NCI-H1092 treated with DMSO at 0.1 percent for 48 hours (cell line): ENCODE data around the gene FGF5.
"Not testable (repeated sequence)": the region's sequence is repeated elsewhere in the genome, so short reads cannot be mapped to it uniquely, and the experiment has no call there.

Source experiments
- DNase-seq: peaks from one replicate; lab custom pipeline; 2025; lab: John Stamatoyannopoulos, UW

FGF5 gene

DNA sequence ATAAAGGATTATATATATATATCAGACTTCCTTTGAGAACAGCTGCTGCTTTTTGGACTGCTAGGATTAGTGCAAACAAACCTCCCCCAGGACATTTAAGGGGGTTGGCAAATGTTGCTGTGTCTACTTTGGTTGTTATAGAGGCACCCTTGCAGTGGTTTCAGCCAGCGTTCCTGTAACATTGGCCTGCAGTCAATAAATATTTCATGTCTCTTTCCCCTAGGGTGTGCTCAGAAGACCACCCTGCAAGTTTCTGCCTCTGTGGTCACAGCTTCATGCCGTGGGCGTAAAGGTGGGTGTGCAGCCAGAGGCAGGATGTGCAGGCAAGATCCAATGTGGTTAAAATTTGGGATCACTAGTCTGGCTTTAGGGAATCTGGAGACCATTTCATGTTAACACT, 28.9 kb downstream of the FGF5 start:
- DNase-seq: peak; percentile 31

DNA sequence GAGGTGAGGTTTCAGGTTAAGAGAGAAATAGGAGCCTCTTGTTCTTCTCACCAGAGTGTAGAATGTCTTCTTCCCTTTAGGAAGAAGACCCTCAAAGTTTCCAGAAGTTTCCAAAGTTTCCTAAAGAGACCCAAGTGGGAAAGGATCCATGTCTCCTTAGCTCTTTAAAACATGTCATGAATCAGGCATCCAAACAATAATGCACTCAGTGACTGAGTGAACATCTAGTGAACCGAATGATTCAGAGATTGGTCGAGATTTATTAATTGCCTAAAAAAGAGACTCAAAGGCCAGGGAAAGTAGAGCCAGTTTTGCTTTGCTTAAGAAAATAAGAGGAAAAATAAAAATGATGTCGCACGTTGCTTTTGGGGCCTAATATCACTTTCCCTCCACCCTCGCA, 29.4 kb downstream of the FGF5 start:
- no peak for DNase-seq

DNA sequence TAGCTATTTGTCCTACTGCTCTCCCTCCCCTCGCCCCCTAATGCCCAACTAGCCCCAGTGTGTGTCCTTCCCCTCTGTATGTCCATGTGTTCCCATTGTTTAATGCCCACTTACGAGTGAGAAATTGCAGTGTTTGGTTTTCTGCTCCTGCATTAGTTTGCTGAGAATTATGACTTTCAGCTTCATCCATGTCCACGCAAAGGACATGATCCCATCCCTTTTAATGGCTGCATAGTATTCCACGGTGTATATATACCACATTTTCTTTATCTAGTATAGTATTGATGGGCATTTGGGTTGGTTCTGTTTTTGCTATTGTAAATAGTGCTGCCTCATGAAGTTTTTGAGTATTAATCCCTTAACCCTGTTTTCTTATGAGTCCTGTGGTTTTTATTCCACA, 35.4 kb downstream of the FGF5 start:
- no peak for DNase-seq

DNA sequence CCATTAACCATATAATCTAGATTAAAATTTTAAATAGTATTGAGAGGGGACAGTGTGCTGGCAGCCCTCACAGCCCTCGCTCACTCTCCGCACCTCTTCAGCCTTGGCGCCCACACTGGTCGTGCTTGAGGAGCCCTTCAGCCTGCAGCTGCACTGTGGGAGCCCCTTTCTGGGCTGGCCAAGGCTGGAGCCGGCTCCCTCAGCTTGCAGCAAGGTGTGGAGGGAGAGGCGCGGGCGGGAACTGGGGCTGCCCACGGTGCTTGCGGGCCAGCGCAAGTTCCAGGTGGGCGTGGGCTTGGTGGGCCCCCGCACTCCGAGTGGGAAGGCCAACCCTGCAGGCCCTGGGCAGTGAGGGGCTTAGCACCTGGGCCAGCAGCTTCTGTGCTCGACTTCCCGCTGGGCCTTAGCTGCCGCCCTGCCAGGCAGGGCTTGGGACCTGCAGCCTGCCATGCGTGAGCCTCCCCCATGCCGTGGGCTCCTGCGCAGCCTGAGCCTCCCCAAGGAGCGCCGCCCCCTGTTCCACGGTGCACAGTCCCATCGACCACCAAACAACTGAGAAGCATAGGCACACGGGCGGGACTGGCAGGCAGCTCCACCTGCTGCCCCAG, 36.3 kb downstream of the FGF5 start:
- no peak for DNase-seq

DNA sequence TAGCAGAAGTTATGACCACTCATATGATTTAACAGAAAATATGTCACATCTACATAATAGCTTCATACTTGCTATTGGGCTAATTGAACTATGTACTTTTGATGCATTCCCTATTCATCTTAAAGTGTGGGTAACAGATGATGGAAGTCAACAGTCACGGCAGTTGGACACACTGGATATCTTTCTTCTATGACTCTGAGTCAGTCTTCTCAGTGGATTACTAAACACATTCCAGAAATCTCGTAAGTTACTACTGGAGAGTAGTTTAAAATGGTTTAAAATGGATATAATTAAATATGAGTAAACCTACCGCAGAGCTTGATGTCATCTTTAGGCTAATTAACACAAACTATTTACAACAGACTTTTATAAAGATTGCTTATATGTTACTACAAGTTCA, 39.0 kb downstream of the FGF5 start:
- DNase-seq: no peak

DNA sequence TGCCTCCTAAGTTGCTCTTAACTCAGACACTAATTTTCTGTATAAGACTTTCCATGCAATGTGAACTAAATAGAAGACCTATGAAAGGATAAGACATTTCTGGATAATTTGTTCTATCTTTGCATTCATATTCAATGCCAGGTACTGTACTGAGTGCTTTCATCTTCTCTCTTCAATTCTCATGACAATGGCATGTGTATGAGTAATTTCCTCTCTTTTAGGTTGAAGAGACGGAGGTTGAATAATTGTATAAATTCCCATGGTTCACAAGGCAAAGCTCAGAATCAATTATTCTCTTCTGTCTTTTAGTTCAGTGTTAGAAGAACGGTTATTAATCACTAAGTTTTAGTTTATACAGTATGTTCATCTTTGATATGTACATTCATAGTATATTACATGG, 39.8 kb downstream of the FGF5 start:
- DNase-seq: no peak

DNA sequence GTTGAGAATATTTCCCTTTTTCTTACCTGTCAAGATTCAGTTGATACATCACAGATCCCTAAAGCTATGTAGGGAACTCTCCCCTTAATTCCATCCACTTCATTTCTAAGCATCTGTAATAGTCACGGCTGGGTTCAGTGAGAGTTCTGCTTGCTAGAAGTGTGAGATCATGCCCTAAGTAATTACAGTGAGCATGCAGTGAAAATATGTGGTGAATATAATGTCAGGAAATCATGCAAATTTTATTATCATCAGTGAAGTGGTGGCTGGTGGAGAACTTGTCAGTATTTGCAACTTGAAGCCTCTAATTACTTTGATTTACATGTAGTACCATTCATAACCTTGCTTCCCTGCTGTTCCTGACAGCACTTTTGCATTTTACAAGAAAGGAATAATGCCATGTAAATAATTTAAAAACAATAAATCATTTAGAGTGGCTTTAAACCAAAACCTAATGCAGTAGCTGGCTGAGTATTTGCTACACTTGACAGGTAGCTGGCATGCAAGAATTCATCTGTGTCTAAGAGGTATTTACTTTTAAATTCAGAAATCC, 40.8 kb downstream of the FGF5 start:
- DNase-seq: peak; percentile 84

DNA sequence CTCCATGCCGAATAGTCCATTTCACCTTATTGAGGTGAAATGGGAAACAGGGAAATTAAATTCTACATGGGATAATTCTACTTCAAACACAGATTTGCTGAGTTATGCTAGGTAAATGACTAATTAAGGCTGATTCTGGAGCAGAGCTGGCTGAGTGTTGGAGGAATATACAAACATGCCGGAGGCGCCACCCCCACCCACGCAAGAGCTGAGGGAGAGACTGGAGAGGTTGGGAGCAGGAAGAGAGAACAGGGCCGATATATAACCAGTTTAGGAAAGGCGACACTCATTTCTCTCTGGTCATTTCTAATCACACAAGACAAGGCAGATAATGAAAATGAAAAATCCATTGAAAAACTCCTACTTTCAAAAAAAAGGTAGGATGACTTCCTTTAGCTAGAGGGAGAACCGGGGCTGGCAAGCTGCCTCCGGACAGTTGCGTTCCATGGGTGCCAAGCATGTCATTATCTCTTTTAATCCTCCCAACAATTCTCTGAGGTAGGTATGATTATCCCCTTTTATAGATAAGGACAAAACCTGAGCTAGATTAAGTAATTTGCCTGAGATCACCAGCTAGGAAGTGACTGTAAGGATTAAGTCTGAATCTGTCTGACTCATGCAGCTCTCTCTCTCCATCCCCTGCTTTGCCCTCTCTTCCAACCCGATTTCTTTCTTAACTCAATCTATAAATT, 41.5 kb downstream of the FGF5 start:
- peak; percentile 81 for DNase-seq

DNA sequence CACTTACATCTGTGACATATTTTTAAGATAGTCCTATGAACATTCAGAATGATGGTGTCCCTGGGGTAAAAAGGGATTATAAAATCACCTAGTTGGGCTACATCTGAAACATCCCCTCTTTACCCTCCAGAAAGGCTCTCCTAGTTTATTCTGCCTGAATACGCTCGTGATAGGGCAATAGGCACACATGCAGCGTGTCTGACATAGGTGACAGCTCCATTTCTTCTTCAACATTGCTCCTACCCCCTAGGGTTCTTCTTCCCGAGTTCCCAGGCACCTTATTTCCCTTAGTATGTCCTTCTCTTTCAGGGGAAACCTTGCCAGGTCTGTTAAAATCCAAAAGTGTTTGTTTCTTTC, 42.0 kb downstream of the FGF5 start:
- DNase-seq: no peak

DNA sequence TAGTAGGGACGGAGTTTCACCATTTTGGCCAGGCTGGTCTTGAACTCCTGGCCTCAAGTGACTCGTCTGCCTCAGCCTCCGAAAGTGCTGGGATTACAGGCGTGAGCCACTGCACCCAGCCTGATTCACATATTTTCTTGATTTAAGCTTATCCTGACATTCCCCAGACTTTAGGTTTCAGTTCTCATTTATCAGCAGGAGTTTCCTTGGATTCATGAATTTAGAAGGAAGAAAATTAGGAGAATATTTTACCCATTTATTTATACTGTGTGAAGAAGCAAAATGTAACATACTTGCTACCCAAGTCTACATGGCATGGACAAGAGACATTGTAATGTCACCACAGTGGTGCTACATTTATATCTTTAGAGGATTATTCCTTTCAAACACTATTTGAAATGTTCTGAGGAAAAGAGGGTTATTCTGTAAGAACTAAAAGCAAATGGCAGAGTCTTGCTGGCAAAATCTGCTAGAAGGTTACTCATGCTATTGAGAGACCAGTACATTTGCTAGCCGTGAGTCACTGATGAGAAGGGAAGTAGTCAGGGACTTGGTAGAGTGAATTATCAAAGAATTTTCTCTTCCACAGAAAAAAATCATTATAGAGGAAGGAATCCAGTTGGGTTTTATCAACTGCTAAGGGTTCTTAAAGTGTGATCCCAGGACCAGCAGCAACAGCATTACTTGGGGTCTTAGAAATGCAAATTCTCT, 43.0 kb downstream of the FGF5 start:
- DNase-seq: no peak

DNA sequence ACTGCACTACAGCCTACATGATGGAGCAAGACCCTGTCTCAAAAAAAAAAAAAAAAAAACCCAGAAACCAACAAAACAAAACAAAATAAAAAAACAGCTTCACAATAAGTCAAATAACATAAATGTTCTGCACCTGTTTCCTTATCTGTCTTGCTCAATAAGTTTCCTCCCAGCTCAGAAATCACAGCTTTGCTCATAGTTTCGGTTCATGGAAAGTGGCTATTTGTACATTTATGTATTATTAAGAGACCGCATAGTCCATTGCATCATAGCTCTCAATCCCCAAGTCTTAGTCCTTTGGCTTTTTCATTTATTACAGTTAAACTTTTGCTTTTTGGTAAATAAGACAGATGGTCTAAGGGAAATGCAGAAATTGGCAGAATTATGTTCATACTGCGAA, 44.7 kb downstream of the FGF5 start:
- no peak for DNase-seq

DNA sequence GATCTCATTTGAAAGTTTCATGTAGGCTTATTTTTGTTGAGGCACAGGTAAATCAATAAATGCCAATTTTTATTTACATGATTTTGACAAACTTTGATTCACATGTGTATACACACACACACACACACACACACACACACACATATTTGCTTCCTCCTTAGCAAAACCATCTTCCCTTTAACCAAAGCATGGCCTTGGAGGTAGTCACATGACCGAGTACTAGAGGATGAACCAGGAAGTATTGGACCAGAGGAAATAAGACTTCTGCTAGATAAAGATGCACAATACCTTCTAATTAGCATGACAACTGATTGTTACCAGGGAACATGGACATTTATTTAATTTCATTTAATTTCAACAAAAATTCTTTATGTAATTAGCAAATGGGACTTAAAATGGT, 45.7 kb downstream of the FGF5 start:
- DNase-seq: no peak

DNA sequence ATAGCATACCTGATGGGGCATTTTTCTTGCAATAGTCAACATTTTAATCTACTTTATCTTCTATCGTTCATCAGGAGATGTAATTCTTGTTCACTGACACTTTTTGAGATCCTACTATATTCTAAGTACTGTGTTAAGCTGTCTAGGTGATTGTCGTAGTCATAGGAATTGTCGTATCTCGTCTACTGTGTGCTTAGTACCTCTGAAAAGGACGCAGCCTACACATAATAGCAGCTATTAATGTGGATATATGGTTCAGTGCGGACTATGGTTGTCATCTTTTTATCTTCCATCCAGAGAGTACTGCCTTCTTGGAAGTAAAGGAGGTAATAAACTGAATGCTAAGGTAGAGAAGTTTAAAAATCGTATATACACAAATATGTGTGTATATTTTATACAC, 47.2 kb downstream of the FGF5 start:
- no peak for DNase-seq

DNA sequence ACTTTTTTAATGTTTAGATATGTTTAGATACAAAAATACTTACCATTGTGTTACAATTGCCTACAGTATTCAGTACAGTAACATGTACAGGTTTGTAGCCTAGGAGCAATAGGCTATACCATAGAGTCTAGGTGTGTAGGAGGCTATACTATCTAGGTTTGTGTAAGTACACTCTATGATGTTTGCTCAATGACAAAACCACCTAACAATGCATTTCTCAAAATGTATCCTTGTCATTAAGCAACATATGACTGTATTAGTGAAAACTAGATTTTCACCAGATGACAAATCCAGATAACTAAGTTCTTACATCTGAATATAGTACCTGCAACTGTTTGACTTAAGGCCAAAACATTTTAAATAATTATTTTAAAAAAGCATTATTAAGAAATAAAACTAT, 49.4 kb downstream of the FGF5 start:
- DNase-seq: not testable (repeated sequence)

DNA sequence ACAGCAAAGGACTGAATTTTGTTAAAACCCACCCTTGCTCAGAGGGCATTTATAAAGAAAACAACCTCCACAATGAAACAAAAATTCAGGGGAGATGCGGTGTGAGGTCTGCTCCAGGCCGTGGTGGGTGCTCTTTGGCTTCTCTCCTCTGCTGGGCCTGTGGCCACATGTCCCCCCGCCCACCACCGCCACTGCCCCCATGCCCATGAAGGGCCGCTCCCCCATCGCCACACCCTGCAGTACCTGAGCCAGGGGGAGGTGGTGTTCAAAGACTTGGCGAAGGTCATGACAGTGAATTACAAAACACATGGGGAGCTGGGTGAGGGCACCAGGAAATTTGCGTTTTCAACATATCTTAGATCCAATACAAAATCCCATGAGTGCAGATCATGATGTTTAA, 54.9 kb downstream of the FGF5 start:
- no peak for DNase-seq

DNA sequence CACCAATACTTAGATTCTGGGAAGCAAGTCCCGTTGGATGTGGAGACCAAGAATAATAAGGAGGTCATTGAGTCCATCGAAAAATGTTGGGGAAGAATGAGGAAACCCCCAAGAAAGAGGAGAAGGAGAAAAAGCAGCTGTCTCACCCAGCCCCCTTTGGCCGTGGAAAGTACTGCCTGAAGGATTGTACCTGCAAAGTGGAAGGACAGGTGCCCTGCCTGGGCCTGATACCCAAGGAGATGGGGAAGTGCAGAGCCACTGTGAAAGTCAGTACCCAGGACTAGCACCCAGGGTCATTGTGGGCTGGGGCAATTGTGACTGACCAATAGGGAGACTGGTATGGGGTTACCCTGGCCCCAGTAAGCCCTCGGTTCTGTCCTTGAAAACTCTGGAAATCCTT, 55.3 kb downstream of the FGF5 start:
- DNase-seq: no peak

DNA sequence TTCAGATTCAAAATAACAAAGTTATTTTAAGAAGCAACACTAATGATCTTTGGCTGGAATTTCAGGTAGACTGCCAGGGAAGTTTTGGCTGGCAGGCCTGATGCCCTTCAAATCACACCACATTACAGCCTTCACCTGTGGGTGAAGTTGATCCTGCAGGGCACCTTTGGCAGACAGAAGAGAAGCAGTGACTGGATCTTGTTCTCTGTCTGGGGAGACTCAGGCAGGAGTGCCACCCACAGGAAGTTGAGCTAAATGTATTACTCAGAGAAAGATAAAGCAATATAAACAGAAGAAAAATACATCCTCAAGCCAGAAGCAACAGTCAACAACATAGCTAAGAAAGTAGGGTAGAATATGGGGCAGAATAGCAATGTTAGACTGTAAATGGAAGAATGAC, 56.3 kb downstream of the FGF5 start:
- peak; percentile 13 for DNase-seq

DNA sequence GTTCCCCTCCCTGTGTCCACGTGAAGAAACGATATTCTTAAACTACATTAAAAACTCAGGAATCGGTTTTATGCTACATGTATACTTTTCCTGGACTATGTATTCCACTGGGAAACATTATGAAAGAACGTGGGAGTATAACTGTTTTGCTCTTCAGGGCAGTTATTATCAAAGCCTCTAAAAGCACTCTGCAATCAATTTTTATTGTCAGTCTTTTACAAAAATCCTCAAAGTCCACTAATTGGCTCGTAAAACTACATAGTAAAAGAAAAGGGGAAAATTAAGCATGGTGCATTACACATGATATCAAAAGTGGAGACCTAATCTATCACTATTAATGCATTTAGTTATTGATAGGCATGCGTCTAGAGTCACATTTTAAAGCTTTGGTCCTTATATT, 57.7 kb downstream of the FGF5 start:
- no peak for DNase-seq

DNA sequence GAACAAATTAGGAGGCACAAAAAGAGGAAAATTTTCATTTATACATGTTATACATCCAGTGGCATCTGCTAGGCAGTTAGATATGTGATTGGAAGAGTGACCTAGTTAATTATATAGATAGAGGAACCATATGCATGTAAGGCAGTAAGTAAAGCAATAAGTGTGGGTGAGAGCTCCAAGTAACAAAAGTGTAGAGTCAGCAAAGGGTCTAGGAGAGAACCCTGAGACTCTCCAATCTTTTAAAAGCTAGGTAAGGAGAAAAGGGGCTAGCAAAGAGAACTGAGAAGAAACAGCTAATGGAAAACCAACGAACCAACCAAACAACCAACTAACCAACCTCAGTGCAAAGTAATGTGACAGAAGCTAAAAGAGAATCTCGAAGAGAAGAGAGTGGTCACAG, 65.2 kb downstream of the FGF5 start:
- no peak for DNase-seq

DNA sequence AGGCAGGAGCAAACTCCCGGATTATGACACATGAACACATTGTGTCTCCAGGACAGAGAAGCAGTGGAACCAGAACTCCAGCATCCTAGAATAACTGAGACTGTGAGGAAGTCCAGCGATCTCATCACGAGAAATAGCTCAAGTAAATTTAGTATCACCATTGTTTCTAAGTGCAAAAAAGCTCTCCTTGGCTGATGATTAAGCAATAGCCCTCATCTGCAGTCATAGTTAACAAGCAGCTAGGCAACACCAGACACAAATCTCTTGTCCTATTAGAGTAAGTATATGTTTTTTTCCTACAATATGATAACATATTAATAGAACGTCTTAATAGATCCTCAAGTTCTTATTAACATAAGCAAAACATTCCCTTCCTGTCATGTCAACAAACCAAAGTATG, 66.7 kb downstream of the FGF5 start:
- DNase-seq: no peak

DNA sequence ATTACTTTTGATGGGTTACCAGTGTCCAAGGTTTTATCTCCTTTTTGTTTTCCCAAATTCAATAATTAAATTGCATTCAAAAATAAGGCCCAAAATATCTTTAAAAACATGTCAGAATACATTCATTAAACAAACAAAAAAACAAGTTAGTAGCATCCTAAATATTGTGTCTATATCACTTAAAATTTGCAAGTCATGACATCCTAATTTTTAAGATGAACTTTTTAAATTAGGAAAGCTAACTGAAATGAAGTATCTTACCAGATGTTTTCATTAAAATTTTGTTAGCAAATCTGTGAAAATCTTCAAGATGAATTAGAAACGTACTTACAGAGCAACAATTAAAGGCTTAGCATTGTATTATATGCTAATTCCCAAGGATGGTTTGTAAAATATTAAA, 68.1 kb downstream of the FGF5 start:
- no peak for DNase-seq

DNA sequence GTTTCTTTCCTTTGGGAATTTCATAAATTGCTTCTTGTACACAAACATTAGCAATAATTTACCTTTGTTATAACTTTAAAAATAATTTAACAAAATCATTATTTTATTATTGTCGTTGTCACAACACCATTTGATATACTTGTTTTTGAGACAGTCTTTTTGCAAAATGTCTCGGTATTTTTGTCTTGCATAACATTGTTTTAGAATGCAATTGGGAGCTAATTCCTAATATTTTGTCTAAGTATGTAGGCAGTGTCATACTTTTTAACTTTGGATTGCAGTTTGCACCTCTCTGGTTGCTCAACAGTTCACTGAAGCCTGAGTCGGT, 68.7 kb downstream of the FGF5 start:
- DNase-seq: no peak

DNA sequence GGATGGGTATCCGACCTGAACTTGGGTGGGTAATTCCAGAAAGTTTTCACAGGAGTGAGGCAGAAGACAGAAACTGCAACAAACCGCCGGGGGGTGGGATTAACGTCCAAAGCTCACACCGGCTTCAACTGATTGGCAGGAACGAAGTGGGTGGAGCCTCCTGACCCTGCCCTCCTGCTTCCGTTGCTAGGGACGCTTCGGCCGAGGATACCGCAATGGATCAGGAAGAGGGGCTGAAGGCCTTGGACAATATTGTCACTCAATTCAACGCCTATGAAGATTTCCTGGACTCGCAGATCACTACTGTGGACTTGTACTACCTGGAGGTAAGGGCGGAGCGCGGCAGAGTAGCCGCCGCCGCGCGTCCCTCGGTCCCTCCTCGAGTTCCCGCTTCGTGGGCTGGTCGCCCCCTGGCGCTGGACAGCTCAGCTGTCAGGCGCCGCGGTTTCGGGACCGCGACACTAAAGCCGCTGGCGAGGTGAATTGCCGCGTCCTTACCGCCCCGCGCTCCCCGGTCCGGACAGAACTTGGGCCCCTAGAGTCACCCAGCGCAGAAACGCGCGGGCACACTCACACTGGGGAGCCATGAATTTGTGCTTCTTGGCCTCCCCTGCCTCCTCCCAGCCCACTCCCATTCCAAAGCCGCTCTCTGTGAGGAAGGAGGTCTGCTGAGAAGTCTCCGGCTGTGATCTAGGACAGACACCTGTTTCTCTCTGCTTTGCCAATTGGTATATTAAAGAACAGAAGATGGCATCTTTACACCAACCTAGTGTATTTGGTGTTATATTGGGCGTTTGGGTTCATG, 69.3 kb downstream of the FGF5 start, which contains the start of gene CFAP299:
Gene CFAP299 (plus strand): TSS at position 177 of the 805 bp plus-strand sequence.
- DNase-seq: peak; percentile 67
